Common myeloid progenitor, CD34-positive (primary cell): Measurements from ENCODE around the gene MLEC.

Experiments used
- CTCF ChIA-PET: fragments of 350-600 bp; sonication (Branson Sonifier 250); formaldehyde crosslinking; loops from one replicate; lab custom pipeline; 2021; ENCODE audit warnings: antibody characterized with exemption; lab: Charles Lee
- POLR2A ChIA-PET: fragments of 350-600 bp; sonication (Branson Sonifier 250); formaldehyde crosslinking; loops from one replicate; lab custom pipeline; 2021; ENCODE audit warnings: antibody characterized with exemption; lab: Charles Lee
- DNase-seq, 3 donors: peaks; one replicate each; pipeline versions ENCODE4 v3.0.0 to v3.0.0-alpha.2; 2013
- H3K27ac ChIP-seq, 2 experiments: 1 replicate in 1 of 2; 2 replicates in 1 of 2; pipeline ENCODE4 v1.7.0; 2013; ENCODE audit warnings: inconsistent platforms in 2 of 2, low read length in 2 of 2, mild to moderate bottlenecking in 2 of 2, low read depth in 1 of 2, moderate library complexity in 1 of 2; ENCODE audit not compliant: severe bottlenecking in 2 of 2, insufficient read depth in 1 of 2, poor library complexity in 1 of 2
- H3K27me3 ChIP-seq, 5 experiments: replicated peaks in 2 of 5; 1 replicate in 3 of 5; 2 replicates in 2 of 5; pipeline versions ENCODE4 v1.6.1 to v1.7.0; 2013; ENCODE audit warnings: low read length in 4 of 5, mild to moderate bottlenecking in 2 of 5, moderate library complexity in 2 of 5, inconsistent platforms in 1 of 5; ENCODE audit not compliant: insufficient read depth in 5 of 5, control insufficient read depth in 4 of 5
- H3K36me3 ChIP-seq, 4 experiments: 1 replicate in 2 of 4; 2 replicates in 2 of 4; pipeline versions ENCODE4 v1.6.1 to v1.7.0; 2013; ENCODE audit warnings: low read length in 3 of 4, control low read depth in 1 of 4, mild to moderate bottlenecking in 1 of 4; ENCODE audit not compliant: control insufficient read depth in 4 of 4, insufficient read depth in 4 of 4
- H3K4me1 ChIP-seq, 4 experiments: 1 replicate in 3 of 4; 2 replicates in 1 of 4; pipeline versions ENCODE4 v1.6.1 to v1.7.1; 2013; ENCODE audit warnings: low read length in 3 of 4, mild to moderate bottlenecking in 3 of 4, control low read depth in 1 of 4, inconsistent platforms in 1 of 4, moderate library complexity in 1 of 4; ENCODE audit not compliant: control insufficient read depth in 4 of 4, insufficient read depth in 4 of 4; ENCODE audit errors: control extremely low read depth in 1 of 4
- H3K4me3 ChIP-seq, 7 experiments: 1 replicate in 4 of 7; 2 replicates in 3 of 7; pipeline versions ENCODE4 v1.5.1 to v1.7.0; 2013; ENCODE audit warnings: mild to moderate bottlenecking in 7 of 7, low read length in 6 of 7, moderate library complexity in 6 of 7, inconsistent platforms in 2 of 7, low read depth in 2 of 7, control low read depth in 1 of 7; ENCODE audit not compliant: insufficient read depth in 4 of 7, control insufficient read depth in 1 of 7; ENCODE audit errors: extremely low read depth in 1 of 7
- H3K9me3 ChIP-seq, 5 experiments: 1 replicate in 4 of 5; 2 replicates in 1 of 5; pipeline versions ENCODE4 v1.6.1 to v1.7.1; 2013; ENCODE audit warnings: low read length in 4 of 5, mild to moderate bottlenecking in 2 of 5, inconsistent platforms in 1 of 5, low read depth in 1 of 5, moderate library complexity in 1 of 5; ENCODE audit not compliant: control insufficient read depth in 4 of 5, insufficient read depth in 2 of 5; ENCODE audit errors: control extremely low read depth in 1 of 5
- WGBS: methylation state at CpG from one replicate; pipeline ENCODE4 v1.1.5; 2013; ENCODE audit not compliant: insufficient coverage; 5-methylcytosine and 5-hydroxymethylcytosine counted together

MLEC gene

DNA sequence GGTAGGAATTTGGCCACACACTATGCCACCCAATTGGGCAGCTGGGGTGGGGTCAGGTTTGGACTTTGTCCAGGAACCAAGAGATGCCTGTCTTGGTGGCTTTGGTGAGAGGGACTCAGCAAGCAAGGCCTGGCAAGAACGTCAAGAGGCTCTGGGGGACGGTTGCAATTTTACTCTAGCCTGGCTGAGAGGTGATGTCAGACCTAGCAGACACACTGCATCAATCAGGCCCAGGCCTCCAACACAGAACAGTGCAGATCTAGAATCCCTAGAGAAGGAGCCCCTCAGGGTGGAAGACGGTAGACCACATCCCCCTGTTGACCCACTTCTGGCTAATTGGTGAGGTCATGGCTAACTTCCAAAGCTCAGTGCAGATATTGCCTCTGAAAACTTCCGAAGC is 21.7 kb downstream of the MLEC start:
- H3K4me1 ChIP-seq, result peaks cover 0 to 25% (median 18%) of the 10 kb centered on the region in 4 experiments
- peaks cover 0 to 15% (median 9%) of the 10 kb centered on the region in 4 experiments for H3K36me3 ChIP-seq
- H3K4me3 ChIP-seq, result no peak overlapping the region
- DNase-seq, result no peak
- POLR2A ChIA-PET, result interaction anchor here (1.4 kb wide), 1 partner anchor 10 kb away, joined by 5 read pairs; no protein-coding TSS in a partner anchor
- H3K27me3 ChIP-seq, result no peaks in the 10 kb centered on the region
- H3K9me3 ChIP-seq, result no peaks in the 10 kb centered on the region
- WGBS, result 98% methylated on average over 4 of the region's 4 CpGs
- CTCF ChIA-PET, result interaction anchor here (1.4 to 5.8 kb wide), 4 partner anchors 10 to 126 kb away, joined by 4 to 47 read pairs (median 19); no protein-coding TSS in a partner anchor
- no peak overlapping the region for H3K27ac ChIP-seq

DNA sequence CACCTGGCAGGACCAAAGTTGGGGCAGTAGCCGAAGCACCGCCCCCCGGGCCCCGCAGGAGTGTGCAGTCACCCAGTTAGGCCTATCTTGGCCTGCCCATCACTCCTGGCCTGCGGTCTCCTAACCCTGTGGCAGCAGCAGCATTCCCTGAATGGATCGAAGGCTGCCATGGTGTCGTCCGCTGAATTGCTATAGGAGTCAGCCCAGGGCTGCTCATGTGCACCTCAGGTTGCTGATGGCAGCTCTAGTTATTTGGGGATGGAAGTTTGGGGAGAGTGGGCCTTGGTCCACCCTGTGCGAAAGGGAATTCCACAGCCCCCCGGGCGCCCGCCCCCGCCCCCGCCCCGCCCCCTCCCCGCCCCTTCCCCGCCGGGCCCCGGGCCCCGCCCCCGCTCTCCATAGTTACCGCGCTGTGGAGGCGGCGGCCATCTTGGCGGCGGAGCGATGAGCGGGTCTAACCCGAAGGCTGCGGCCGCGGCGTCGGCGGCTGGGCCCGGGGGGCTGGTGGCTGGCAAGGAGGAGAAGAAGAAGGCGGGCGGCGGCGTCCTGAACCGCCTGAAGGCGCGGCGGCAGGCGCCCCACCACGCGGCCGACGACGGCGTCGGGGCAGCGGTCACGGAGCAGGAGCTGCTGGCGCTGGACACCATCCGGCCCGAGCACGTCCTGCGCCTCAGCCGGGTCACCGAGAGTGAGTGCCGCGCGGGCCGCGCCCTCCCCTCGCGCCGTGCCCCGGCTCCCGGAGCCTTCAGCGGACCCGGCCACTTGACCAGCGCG is 23.3 kb downstream of the MLEC start, which contains the start of gene UNC119B:
UNC119B (plus strand) TSS at position 428 of the 774 bp plus-strand sequence; CDS start at position 445, 17 bp downstream.
- H3K9me3 ChIP-seq, result no peaks in the 10 kb centered on the region
- H3K4me1 ChIP-seq, result peaks cover 0 to 28% (median 20%) of the 10 kb centered on the region in 4 experiments
- peaks cover 0 to 19% (median 12%) of the 10 kb centered on the region in 4 experiments for H3K36me3 ChIP-seq
- H3K27ac ChIP-seq, result peak within 1 kb of the TSS; percentile 85 to 89
- peak within 1 kb of the TSS; percentile 67 to 94 (median 87) for H3K4me3 ChIP-seq
- POLR2A ChIA-PET, result interaction anchor here (0.6 to 1.4 kb wide), 4 partner anchors 12 to 210 kb away, joined by 3 to 5 read pairs (median 5); partner anchors contain the start of genes MLEC and POP5
- CTCF ChIA-PET, result interaction anchor here (0.8 to 5.8 kb wide), 9 partner anchors 8 to 127 kb away, joined by 3 to 47 read pairs (median 4); partner anchors contain the start of gene ACADS
- no peaks in the 10 kb centered on the region for H3K27me3 ChIP-seq
- 0% methylated on average over 27 of the region's 76 CpGs for WGBS
- peak; percentile 59 to 75 (median 72) for DNase-seq

DNA sequence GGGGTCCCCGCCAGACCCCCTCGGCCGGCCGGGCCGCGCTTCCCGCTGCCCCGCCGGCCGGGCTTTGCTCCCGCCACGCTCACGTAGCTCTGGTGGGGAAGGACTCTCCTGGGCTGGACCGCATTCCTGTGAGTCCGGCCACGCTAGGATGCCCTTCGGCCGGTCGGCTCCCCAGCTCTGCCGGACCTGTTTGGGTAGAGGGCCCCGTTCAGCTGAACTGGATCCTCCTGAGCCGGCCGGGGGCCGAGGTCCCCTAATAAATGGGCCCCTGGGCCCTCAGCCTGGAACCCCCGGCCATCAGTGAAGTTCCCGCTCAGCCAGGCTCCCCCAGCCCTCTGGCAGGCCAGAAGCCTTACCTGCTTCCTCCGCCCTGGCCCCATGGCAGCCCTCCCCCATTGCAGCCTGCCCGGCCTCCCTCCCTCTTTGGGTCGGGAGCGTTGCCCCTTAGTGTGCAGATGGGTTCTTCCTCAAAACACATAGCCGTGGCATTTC is 23.9 kb downstream of the MLEC start:
- 0% methylated on average over 30 of the region's 31 CpGs for WGBS
- Histone ChIP-seq H3K4me1 (peaks cover 0 to 28% (median 20%) of the 10 kb centered on the region in 4 experiments), H3K4me3 (peak overlapping the region; percentile 67 to 94 (median 87)), H3K27ac (peak overlapping the region; percentile 85 to 89), H3K9me3 (no peaks in the 10 kb centered on the region), H3K36me3 (peaks cover 2 to 21% (median 12%) of the 10 kb centered on the region in 4 experiments), H3K27me3 (no peaks in the 10 kb centered on the region)
- ChIA-PET POLR2A (interaction anchor here (1.0 to 1.4 kb wide), 3 partner anchors 22 to 130 kb away, joined by 3 to 5 read pairs (median 3); partner anchors contain the start of genes MLEC and POP5), CTCF (interaction anchor here (0.8 to 5.8 kb wide), 8 partner anchors 10 to 181 kb away, joined by 3 to 47 read pairs (median 10); partner anchors contain the start of gene POP5)
- peak in 2 of 3 donors; percentile 47 to 56 for DNase-seq

DNA sequence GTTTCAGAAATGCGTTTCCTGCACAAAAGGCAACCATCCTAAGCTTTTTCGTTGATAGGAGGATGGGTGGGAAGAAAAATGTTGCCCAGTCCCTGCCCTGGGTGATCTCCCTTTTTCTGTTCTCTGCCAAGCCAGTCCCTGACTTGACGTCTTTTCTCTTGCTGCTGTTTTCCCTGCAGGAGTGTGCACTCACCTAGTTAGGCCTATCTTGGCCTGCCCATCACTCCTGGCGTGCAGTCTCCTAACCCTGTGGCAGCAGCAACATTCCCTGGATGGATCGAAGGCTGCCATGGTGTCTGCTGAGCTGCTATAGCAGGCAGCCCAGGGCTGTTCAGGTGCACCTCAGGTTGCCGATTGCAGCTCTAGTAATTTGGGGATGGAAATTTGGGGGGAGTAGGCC is 24.5 kb downstream of the MLEC start:
- WGBS, result 52% methylated on average over 4 of the region's 6 CpGs
- peaks cover 0 to 28% (median 20%) of the 10 kb centered on the region in 4 experiments for H3K4me1 ChIP-seq
- no peaks in the 10 kb centered on the region for H3K9me3 ChIP-seq
- H3K27ac ChIP-seq, result peak overlapping the region; percentile 85 to 89
- POLR2A ChIA-PET, result interaction anchor here (1.0 to 1.4 kb wide), 2 partner anchors 22 to 130 kb away, joined by 3 read pairs; partner anchors contain the start of gene POP5
- CTCF ChIA-PET, result interaction anchor here (0.9 to 5.8 kb wide), 8 partner anchors 10 to 180 kb away, joined by 3 to 47 read pairs (median 8); partner anchors contain the start of gene POP5
- DNase-seq, result no peak
- H3K4me3 ChIP-seq, result peak overlapping the region in 6 of 7 experiments; percentile 79 to 94 (median 88)
- H3K36me3 ChIP-seq, result peaks cover 3 to 26% (median 16%) of the 10 kb centered on the region in 4 experiments
- H3K27me3 ChIP-seq, result no peaks in the 10 kb centered on the region

DNA sequence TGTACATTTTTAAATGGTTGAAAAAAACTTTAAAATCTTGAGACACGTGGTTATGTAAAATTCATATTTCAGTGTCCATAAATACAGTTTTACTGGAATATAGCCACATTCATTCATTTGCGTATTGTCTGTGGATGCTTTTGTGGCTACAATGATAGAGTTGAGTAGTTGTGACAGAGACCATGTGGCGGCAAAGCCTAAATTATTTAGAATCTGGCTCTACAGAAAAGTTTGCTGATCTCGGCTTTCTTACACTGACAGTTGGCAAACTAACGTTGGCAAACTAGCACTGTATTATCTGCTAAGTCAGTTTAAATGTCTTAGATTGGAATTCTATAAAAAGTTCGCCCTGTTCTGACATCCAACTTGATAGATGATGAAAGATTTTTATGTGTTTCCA is 25.7 kb downstream of the MLEC start:
- DNase-seq, result no peak
- Histone ChIP-seq H3K4me1 (peaks cover 0 to 28% (median 20%) of the 10 kb centered on the region in 4 experiments), H3K9me3 (no peaks in the 10 kb centered on the region), H3K4me3 (no peak overlapping the region), H3K27me3 (no peaks in the 10 kb centered on the region), H3K27ac (no peak overlapping the region), H3K36me3 (peaks cover 7 to 34% (median 25%) of the 10 kb centered on the region in 4 experiments)
- 92% methylated on average over 4 of the region's 6 CpGs for WGBS
- POLR2A ChIA-PET, result no interaction called here
- CTCF ChIA-PET, result interaction anchor here (1.1 to 5.8 kb wide), 5 partner anchors 14 to 130 kb away, joined by 3 to 47 read pairs (median 11); partner anchors contain the start of gene POP5

DNA sequence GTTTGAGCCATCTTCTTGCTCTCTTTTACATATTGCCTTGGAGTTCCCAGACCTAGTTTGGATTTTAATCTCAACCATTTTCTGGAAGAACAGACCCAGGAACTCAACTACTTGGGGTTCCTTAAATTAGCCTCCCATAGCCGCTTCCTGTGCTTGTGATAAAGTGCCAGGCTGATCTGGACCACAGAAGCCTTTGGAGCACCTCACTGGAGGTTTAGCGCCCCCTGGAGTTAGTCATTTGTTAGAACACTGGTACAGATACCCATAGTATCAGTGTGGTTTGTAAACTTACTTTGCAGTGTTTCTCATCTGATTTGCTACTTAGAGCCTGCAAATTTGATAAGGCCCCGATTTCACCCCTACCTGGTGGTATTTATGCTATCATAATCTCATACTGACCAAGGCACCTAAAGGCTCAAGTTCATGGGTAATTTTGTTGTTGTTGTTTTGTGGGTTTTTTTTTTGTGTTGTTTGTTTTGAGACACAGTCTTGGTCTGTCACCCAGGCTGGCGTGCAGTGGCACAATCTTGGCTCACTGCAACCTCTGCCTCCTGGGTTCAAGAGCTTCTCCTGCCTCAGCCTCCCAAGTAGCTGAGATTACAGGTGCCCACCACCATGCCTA is 27.0 kb downstream of the MLEC start:
- ChIA-PET CTCF (interaction anchor here (0.6 to 10.2 kb wide), 7 partner anchors 14 to 258 kb away, joined by 3 to 82 read pairs (median 4); partner anchors contain the start of gene POP5), POLR2A (no interaction called here)
- no peak overlapping the region for H3K27ac ChIP-seq
- peak; percentile 86 to 92 (median 88) for DNase-seq
- H3K9me3 ChIP-seq, result no peaks in the 10 kb centered on the region
- H3K4me1 ChIP-seq, result peaks cover 3 to 38% (median 28%) of the 10 kb centered on the region in 4 experiments
- H3K36me3 ChIP-seq, result peaks cover 7 to 44% (median 28%) of the 10 kb centered on the region in 4 experiments
- no peaks in the 10 kb centered on the region for H3K27me3 ChIP-seq
- WGBS, result 20% methylated on average over 2 of the region's 4 CpGs
- no peak overlapping the region for H3K4me3 ChIP-seq
